ENCODE results near the gene TSPAN3. TPM values are rescaled to one million over a fixed set of nuclear protein-coding genes. Genes with fewer than 3 reads are reported as not detected.
A peak's percentile ranks its signal among the peaks of the same experiment; 100 is the strongest.

TSPAN3 gene
- total and polyA plus RNA-seq, 10 of the 15 experiments (the other 5 are each of a cell fraction or from before 2014, with no cell fraction given), result 18.9 to 114 (median 57.2) TPM

DNA sequence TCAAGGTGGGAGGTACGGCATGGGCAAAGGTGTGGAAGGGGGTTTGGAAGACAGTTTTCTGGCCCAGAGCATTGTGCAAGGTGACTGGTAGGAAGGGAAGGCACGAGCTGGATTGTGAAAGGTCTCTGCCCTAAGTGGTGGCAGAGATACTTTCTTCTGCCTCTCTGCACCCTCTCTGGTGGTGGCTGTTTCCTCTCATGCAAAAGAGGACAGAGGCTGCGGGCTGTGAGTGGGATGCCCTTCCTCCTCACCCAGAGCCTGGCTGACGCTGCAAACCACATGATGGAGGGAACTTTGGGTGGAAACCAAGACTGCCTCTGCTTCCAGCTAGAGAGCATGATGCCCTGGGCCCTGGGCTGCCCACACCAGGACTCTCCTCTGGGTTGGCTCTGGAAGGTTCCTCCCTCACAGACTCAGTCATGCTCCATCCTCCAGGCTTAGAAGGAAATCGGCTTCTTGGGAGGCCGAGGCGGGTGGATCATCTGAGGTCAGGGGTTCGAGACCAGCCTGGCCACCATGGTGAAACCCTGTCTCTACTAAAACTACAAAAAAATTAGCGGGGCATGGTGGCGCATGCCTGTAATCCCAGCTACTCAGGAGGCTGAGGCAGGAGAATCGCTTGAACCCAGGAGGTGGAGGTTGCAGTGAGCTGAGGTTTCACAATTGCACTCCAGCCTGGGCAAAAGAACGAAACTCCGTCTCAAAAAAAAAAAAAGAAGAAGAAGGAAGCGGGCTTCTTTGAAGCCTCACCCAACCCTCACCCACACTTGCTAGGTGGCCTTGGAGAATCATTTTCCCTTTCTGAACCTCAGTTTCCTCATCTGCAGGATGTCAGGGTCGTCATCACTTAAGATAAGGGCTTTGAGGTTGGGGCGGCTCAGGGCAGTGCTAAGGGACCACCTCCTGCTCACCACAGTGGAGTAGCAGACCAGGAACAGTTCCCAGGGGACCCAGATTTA is 67.7 kb downstream of the TSPAN3 start (continued):
- TF ChIP-seq, protein P1, sequence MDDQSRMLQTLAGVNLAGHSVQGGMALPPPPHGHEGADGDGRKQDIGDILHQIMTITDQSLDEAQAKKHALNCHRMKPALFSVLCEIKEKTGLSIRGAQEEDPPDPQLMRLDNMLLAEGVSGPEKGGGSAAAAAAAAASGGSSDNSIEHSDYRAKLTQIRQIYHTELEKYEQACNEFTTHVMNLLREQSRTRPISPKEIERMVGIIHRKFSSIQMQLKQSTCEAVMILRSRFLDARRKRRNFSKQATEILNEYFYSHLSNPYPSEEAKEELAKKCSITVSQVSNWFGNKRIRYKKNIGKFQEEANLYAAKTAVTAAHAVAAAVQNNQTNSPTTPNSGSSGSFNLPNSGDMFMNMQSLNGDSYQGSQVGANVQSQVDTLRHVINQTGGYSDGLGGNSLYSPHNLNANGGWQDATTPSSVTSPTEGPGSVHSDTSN (IDR thresholded peaks at IDR 0.05; ENCODE audit: insufficient replicate concordance, low read depth, low read length), result no peak
- TF ChIP-seq, protein P2, sequence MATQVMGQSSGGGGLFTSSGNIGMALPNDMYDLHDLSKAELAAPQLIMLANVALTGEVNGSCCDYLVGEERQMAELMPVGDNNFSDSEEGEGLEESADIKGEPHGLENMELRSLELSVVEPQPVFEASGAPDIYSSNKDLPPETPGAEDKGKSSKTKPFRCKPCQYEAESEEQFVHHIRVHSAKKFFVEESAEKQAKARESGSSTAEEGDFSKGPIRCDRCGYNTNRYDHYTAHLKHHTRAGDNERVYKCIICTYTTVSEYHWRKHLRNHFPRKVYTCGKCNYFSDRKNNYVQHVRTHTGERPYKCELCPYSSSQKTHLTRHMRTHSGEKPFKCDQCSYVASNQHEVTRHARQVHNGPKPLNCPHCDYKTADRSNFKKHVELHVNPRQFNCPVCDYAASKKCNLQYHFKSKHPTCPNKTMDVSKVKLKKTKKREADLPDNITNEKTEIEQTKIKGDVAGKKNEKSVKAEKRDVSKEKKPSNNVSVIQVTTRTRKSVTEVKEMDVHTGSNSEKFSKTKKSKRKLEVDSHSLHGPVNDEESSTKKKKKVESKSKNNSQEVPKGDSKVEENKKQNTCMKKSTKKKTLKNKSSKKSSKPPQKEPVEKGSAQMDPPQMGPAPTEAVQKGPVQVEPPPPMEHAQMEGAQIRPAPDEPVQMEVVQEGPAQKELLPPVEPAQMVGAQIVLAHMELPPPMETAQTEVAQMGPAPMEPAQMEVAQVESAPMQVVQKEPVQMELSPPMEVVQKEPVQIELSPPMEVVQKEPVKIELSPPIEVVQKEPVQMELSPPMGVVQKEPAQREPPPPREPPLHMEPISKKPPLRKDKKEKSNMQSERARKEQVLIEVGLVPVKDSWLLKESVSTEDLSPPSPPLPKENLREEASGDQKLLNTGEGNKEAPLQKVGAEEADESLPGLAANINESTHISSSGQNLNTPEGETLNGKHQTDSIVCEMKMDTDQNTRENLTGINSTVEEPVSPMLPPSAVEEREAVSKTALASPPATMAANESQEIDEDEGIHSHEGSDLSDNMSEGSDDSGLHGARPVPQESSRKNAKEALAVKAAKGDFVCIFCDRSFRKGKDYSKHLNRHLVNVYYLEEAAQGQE (IDR thresholded peaks at IDR 0.05; ENCODE audit: low read depth, low read length), result no peak
- TF ChIP-seq FOXK2 (IDR thresholded peaks at IDR 0.05) (no peak), CEBPB (IDR thresholded peaks at IDR 0.05; ENCODE audit: borderline replicate concordance in 1 of 2, low read depth in 2 of 2, low read length in 2 of 2) (no peak), SMAD5 (IDR thresholded peaks at IDR 0.05; ENCODE audit: low read depth) (no peak), YBX1 (IDR thresholded peaks at IDR 0.05) (no peak), BMI1 (IDR thresholded peaks at IDR 0.05; ENCODE audit: borderline replicate concordance) (no peak), RB1 (IDR thresholded peaks at IDR 0.05; ENCODE audit: borderline replicate concordance) (no peak), ASH2L (IDR thresholded peaks at IDR 0.05; ENCODE audit: borderline replicate concordance, low read depth) (no peak), KAT2A (conservative IDR thresholded peaks at IDR 0.05; ENCODE audit: control insufficient read depth, low read depth, low read length) (no peak), SRF (IDR thresholded peaks at IDR 0.05; ENCODE audit: low read depth in 2 of 2, low read length in 2 of 2) (no peak), NR2C1 (IDR thresholded peaks at IDR 0.05) (no peak), RAD51 (IDR thresholded peaks at IDR 0.05) (peak; percentile 34; the same call in 1 of the 2 replicates), SP1 (IDR thresholded peaks at IDR 0.05; ENCODE audit: low read depth, low read length) (no peak), MTA3 (IDR thresholded peaks at IDR 0.05; ENCODE audit: borderline replicate concordance, low read length) (no peak), HDGF (IDR thresholded peaks at IDR 0.05) (0 out of 2 replicates have a peak, but pooled peaks have one; percentile 71), ATF7 (IDR thresholded peaks at IDR 0.05; ENCODE audit: low read depth) (no peak)
- TF ChIP-seq, protein P3, sequence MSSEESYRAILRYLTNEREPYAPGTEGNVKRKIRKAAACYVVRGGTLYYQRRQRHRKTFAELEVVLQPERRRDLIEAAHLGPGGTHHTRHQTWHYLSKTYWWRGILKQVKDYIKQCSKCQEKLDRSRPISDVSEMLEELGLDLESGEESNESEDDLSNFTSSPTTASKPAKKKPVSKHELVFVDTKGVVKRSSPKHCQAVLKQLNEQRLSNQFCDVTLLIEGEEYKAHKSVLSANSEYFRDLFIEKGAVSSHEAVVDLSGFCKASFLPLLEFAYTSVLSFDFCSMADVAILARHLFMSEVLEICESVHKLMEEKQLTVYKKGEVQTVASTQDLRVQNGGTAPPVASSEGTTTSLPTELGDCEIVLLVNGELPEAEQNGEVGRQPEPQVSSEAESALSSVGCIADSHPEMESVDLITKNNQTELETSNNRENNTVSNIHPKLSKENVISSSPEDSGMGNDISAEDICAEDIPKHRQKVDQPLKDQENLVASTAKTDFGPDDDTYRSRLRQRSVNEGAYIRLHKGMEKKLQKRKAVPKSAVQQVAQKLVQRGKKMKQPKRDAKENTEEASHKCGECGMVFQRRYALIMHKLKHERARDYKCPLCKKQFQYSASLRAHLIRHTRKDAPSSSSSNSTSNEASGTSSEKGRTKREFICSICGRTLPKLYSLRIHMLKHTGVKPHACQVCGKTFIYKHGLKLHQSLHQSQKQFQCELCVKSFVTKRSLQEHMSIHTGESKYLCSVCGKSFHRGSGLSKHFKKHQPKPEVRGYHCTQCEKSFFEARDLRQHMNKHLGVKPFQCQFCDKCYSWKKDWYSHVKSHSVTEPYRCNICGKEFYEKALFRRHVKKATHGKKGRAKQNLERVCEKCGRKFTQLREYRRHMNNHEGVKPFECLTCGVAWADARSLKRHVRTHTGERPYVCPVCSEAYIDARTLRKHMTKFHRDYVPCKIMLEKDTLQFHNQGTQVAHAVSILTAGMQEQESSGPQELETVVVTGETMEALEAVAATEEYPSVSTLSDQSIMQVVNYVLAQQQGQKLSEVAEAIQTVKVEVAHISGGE (CRISPR knock-in tag; IDR thresholded peaks at IDR 0.05), result no peak
- TF ChIP-seq, protein P4, sequence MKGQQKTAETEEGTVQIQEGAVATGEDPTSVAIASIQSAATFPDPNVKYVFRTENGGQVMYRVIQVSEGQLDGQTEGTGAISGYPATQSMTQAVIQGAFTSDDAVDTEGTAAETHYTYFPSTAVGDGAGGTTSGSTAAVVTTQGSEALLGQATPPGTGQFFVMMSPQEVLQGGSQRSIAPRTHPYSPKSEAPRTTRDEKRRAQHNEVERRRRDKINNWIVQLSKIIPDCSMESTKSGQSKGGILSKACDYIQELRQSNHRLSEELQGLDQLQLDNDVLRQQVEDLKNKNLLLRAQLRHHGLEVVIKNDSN (IDR thresholded peaks at IDR 0.05; ENCODE audit: borderline replicate concordance, extremely low read length, insufficient read depth, low read depth, low read length), result peak; percentile 13
